ENCODE data around the gene CRMP1. TPM values are rescaled to one million over a fixed set of nuclear protein-coding genes. Genes with fewer than 3 reads are reported as not detected.

The CRMP1 gene
- total and polyA plus RNA-seq, 2 of the 4 experiments (the other 2 are of a cell fraction), result 4.1 to 7.4 TPM

- H3K18ac ChIP-seq (ENCODE audit: low read depth, low read length), result no peak overlapping the region
- intact Hi-C loops (cut with micrococcal nuclease), result no loop called here
- no peak overlapping the region for H4K91ac ChIP-seq (ENCODE audit: insufficient read depth, low read depth, low read length)
- no peak overlapping the region for H2BK20ac ChIP-seq (ENCODE audit: low read depth, low read length)
- H2BK120ac ChIP-seq (ENCODE audit: low read depth, low read length), result no peak overlapping the region
- H3K9ac ChIP-seq (ENCODE audit: low read depth, low read length), result no peak overlapping the region
- H3K14ac ChIP-seq (replicated peaks; ENCODE audit: low read depth, low read length), result no peak overlapping the region
- no peak overlapping the region for H3K4ac ChIP-seq (ENCODE audit: low read depth, low read length)
- H4K8ac ChIP-seq (ENCODE audit: low read depth in 2 of 2, low read length in 2 of 2), result no peak overlapping the region
- H3K4me2 ChIP-seq (ENCODE audit: low read depth, low read length), result no peak overlapping the region
- no peak overlapping the region for H3K23ac ChIP-seq (ENCODE audit: low read depth, low read length)
- in situ Hi-C loops (cut with MboI; ENCODE audit: low sequenced_read_pairs), result no loop called here
- no peak overlapping the region for H2BK15ac ChIP-seq (ENCODE audit: low read depth, low read length)
- no peaks in the 10 kb centered on the region for H4K20me1 ChIP-seq (ENCODE audit: insufficient read depth, low read length)
- ChIA-PET POLR2A (ENCODE audit: unreplicated experiment) (no interaction called here), CTCF (no interaction called here)
- H4K5ac ChIP-seq (ENCODE audit: low read depth, low read length), result no peak overlapping the region
- H3K4me3 ChIP-seq (ENCODE audit: insufficient read depth, low read depth, low read length), result no peak overlapping the region
- H3K56ac ChIP-seq (ENCODE audit: extremely low read depth, insufficient read depth, low read length), result no peak overlapping the region
- no peak overlapping the region for H2AK5ac ChIP-seq (ENCODE audit: low read depth, low read length)
- H2BK5ac ChIP-seq (ENCODE audit: low read depth, low read length, poor library complexity, severe bottlenecking), result no peak overlapping the region
- no TSS peak for BruUV-seq (replicated peaks)
- DNase-seq, result no peak
- no peaks in the 10 kb centered on the region for H3K4me1 ChIP-seq (ENCODE audit: control insufficient read depth, insufficient read depth, low read length)
- H3K27me3 ChIP-seq (ENCODE audit: control insufficient read depth, insufficient read depth, low read length), result no peaks in the 10 kb centered on the region; the same call in 1 of the 2 replicates
- no peaks in the 10 kb centered on the region for H3K9me1 ChIP-seq (ENCODE audit: insufficient read depth, low read length)
- H2AFZ ChIP-seq (replicated peaks; ENCODE audit: low read length, poor library complexity), result no peak overlapping the region
- H3K36me3 ChIP-seq (ENCODE audit: control insufficient read depth, insufficient read depth, low read length), result no peaks in the 10 kb centered on the region
- no peak overlapping the region for H3K27ac ChIP-seq (ENCODE audit: insufficient read depth, low read length)
- dilution Hi-C loops (cut with HindIII; ENCODE audit: low sequenced_read_pairs, unreplicated experiment), result no loop called here
- TF ChIP-seq FOS (IDR thresholded peaks at IDR 0.05; ENCODE audit: low read depth, low read length) (no peak), CTCF (conservative IDR thresholded peaks at IDR 0.05; ENCODE audit: low read depth, low read length) (no peak), MXI1 (IDR thresholded peaks at IDR 0.05; ENCODE audit: borderline replicate concordance, low read depth, low read length) (no peak), RFX5 (IDR thresholded peaks at IDR 0.05; ENCODE audit: low read depth, low read length) (no peak), MAZ (IDR thresholded peaks at IDR 0.05; ENCODE audit: borderline replicate concordance, low read depth, low read length) (no peak), BHLHE40 (IDR thresholded peaks at IDR 0.05; ENCODE audit: low read depth, low read length) (no peak)
- H3K9me3 ChIP-seq (ENCODE audit: control insufficient read depth, insufficient read depth, low read length), result peaks cover 2% of the 10 kb centered on the region; the same call in 1 of the 2 replicates
- no CpG with 5 or more reads among the region's 3 CpGs for whole genome bisulfite sequencing, 2 experiments (ENCODE audit: extremely low coverage in 2 of 2, insufficient read length in 1 of 2)
- no peaks in the 10 kb centered on the region for H3K79me1 ChIP-seq (ENCODE audit: low read depth in 1 of 2, low read length in 2 of 2)
- no peak overlapping the region for H2AK9ac ChIP-seq (replicated peaks; ENCODE audit: low read depth, low read length, poor library complexity)
- ATAC-seq (ENCODE audit: low read depth), result no peak
These were observed 16.1 kb upstream of the CRMP1 start for GRCh38 chr4:5908876-5909427.
